GM04503 (cell line): ENCODE data around the gene CASP12.

Experiments
- DNase-seq: peaks from one replicate; pipeline ENCODE4 v3.0.0-alpha.2; 2012; ENCODE audit warnings: low read depth

The CASP12 gene

DNA sequence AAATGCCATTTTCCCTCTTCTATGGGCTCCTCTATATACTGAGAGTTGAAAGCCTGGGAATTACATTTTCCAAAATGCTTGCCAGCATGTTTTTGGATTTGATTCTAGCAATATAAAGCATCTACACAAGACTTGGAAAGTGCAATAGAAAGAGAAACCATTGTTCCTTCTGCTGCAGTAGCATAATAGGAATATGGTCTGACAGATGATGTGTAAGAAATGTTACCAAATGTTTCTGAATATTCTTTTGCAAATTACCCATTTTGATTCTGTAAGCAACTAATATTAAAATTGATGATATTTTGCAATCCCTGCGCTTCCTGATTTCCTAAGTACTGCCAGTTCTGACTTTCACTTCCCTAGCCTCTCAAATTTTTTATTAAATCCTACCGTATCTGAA is 61.6 kb downstream of the CASP12 start:
- DNase-seq: no peak
